ENCODE data around the gene CLEC4C.

Gene CLEC4C

GRCh38 chr12:7719946-7720730, 27.0 kb downstream of the CLEC4C start:
- no peak for DNase-seq

GRCh38 chr12:7716381-7716780, 30.8 kb downstream of the CLEC4C start:
- DNase-seq = no peak

- no peak for DNase-seq
Observed at GRCh38 chr12:7712841-7713442, 34.2 kb downstream of the CLEC4C start.

GRCh38 chr12:7711133-7711532, 36.0 kb downstream of the CLEC4C start, which contains the start of gene DPPA3:
TSS of gene DPPA3 (plus strand) at chr12:7711433. CDS start at chr12:7711571, 138 bp downstream.
- no peak for DNase-seq

GRCh38 chr12:7709969-7710675, 37.1 kb downstream of the CLEC4C start:
- DNase-seq = no peak

- DNase-seq = no peak
Observed at GRCh38 chr12:7705846-7706245, 41.3 kb downstream of the CLEC4C start.

- DNase-seq = no peak
Observed at GRCh38 chr12:7695566-7696197, 51.5 kb downstream of the CLEC4C start, which contains the start of gene GDF3. TSS of gene GDF3 (minus strand) at chr12:7695775. CDS start at chr12:7695728, 47 bp downstream.

GRCh38 chr12:7695237-7695560, 52.0 kb downstream of the CLEC4C start:
- DNase-seq = no peak

- no peak for DNase-seq
Observed at GRCh38 chr12:7694556-7695236, 52.5 kb downstream of the CLEC4C start.

- no peak for DNase-seq
Observed at GRCh38 chr12:7693793-7694192, 53.4 kb downstream of the CLEC4C start.

GRCh38 chr12:7681535-7681934, 65.6 kb downstream of the CLEC4C start:
- no peak for DNase-seq

Measured in femur (tissue), 1 donor.